Measurements from ENCODE around the gene CDKN2A.
A peak's percentile ranks its signal among the peaks of the same experiment; 100 is the strongest.

Gene CDKN2A

GRCh38 chr9:21941337-21941995 is 52.7 kb downstream of the CDKN2A start:
- DNase-seq, result no peak

GRCh38 chr9:21936161-21936560 is 58.0 kb downstream of the CDKN2A start:
- DNase-seq, result no peak

GRCh38 chr9:21935631-21936030 is 58.6 kb downstream of the CDKN2A start:
- no peak for DNase-seq

GRCh38 chr9:21933865-21934264 is 60.3 kb downstream of the CDKN2A start:
- DNase-seq, result peak; percentile 28 to 78 (median 58)

GRCh38 chr9:21933281-21933680 is 60.9 kb downstream of the CDKN2A start:
- no peak for DNase-seq

GRCh38 chr9:21931428-21931827 is 62.8 kb downstream of the CDKN2A start:
- DNase-seq, result peak; percentile 29 to 61 (median 46)

GRCh38 chr9:21927752-21928151 is 66.4 kb downstream of the CDKN2A start:
- DNase-seq, result no peak

GRCh38 chr9:21923694-21924093 is 70.5 kb downstream of the CDKN2A start:
- no peak for DNase-seq

- peak in 2 of 4 experiments; percentile 19 to 39 for DNase-seq
Measured at GRCh38 chr9:21919377-21920362, 74.5 kb downstream of the CDKN2A start.
